H1 (cell line): ENCODE measurements around the gene SCN7A. TPM values are rescaled to one million over a fixed set of nuclear protein-coding genes. Genes with fewer than 3 reads are reported as not detected.

Source experiments
- CTCF ChIA-PET: fragments of 300-600 bp; sonication (Branson Sonifier 250); formaldehyde crosslinking; loops from one replicate; lab custom pipeline; 2021; ENCODE audit not compliant: partially characterized antibody; lab: Charles Lee
- POLR2A ChIA-PET: fragments of 300-600 bp; sonication (Branson Sonifier 250); formaldehyde crosslinking; loops from one replicate; lab custom pipeline; 2021; ENCODE audit warnings: inconsistent platforms; ENCODE audit not compliant: partially characterized antibody; lab: Charles Lee
- DNase-seq, 2 experiments: peaks; one replicate each; pipeline versions ENCODE4 v3.0.0 to v3.0.0-alpha.2; 2010 to 2022; ENCODE audit warnings: low spot score in 2 of 2, low read depth in 1 of 2, mixed read lengths in 1 of 2
- FAIRE-seq: peaks from 2 replicates; lab custom pipeline; 2011; peaks lifted over from hg19 to GRCh38; lab: Jason Lieb, UNC
- H2AFZ ChIP-seq: 2 replicates; pipeline ENCODE4 v1.8.1; 2012; ENCODE audit warnings: low read length, inconsistent platforms
- H2AK5ac ChIP-seq: 2 replicates; pipeline ENCODE4 v1.6.1; 2013; ENCODE audit warnings: low read depth, low read length
- H2BK120ac ChIP-seq: replicated peaks from 2 replicates; pipeline ENCODE3; 2013; ENCODE audit warnings: low read depth, low read length, inconsistent platforms
- H2BK12ac ChIP-seq: 2 replicates; pipeline ENCODE4 v1.6.1; 2013; ENCODE audit warnings: low read depth, low read length
- H2BK15ac ChIP-seq: 2 replicates; pipeline ENCODE4 v1.6.1; 2013; ENCODE audit warnings: low read length
- H2BK20ac ChIP-seq: 2 replicates; pipeline ENCODE4 v1.6.1; 2013; ENCODE audit warnings: low read length
- H2BK5ac ChIP-seq: 2 replicates; pipeline ENCODE4 v1.6.1; 2013; ENCODE audit warnings: low read depth, low read length
- H3K14ac ChIP-seq: 2 replicates; pipeline ENCODE4 v1.6.1; 2013; ENCODE audit warnings: inconsistent platforms; ENCODE audit not compliant: insufficient read length
- H3K18ac ChIP-seq: 2 replicates; pipeline ENCODE4 v1.6.1; 2013; ENCODE audit warnings: low read length; ENCODE audit errors: extremely low read depth
- H3K23ac ChIP-seq: 2 replicates; pipeline ENCODE4 v1.6.1; 2013; ENCODE audit warnings: inconsistent platforms; ENCODE audit not compliant: insufficient read length
- H3K23me2 ChIP-seq: 2 replicates; pipeline ENCODE4 v1.6.1; 2013; ENCODE audit warnings: low read depth, low read length
- H3K27ac ChIP-seq: 2 replicates; pipeline ENCODE4 v1.6.1; 2011; ENCODE audit warnings: low read depth, low read length, inconsistent platforms
- H3K27me3 ChIP-seq, 4 experiments: replicated peaks in 1 of 4; 1 replicate in 1 of 4; 2 replicates in 3 of 4; pipeline versions ENCODE4 v1.6.1 to v1.8.1; 2011 to 2013; ENCODE audit warnings: low read length in 3 of 4, mild to moderate bottlenecking in 3 of 4, inconsistent platforms in 2 of 4, mixed read lengths in 2 of 4, moderate library complexity in 1 of 4; ENCODE audit not compliant: control insufficient read depth in 3 of 4, insufficient read depth in 3 of 4; ENCODE audit errors: extremely low read depth in 1 of 4
- H3K36me3 ChIP-seq, 4 experiments: 2 replicates each; pipeline versions ENCODE4 v1.6.1 to v1.8.1; 2011 to 2013; ENCODE audit warnings: mild to moderate bottlenecking in 4 of 4, low read length in 3 of 4, moderate library complexity in 2 of 4, control low read depth in 1 of 4, inconsistent platforms in 1 of 4; ENCODE audit not compliant: insufficient read depth in 4 of 4, control insufficient read depth in 2 of 4
- H3K4ac ChIP-seq: replicated peaks from 2 replicates; pipeline ENCODE3; 2013; ENCODE audit warnings: low read length, low read depth, mixed read lengths, inconsistent platforms; ENCODE audit not compliant: insufficient read length
- H3K4me1 ChIP-seq, 4 experiments: replicated peaks in 1 of 4; 1 replicate in 1 of 4; 2 replicates in 3 of 4; pipeline versions ENCODE4 v1.6.1 to v1.8.1; 2011 to 2013; ENCODE audit warnings: low read length in 3 of 4, inconsistent platforms in 2 of 4, mixed read lengths in 1 of 4; ENCODE audit not compliant: insufficient read depth in 4 of 4, control insufficient read depth in 3 of 4
- H3K4me2 ChIP-seq, 2 experiments: 2 replicates each; pipeline versions ENCODE4 v1.6.1 to v1.8.1; 2011 to 2013; ENCODE audit warnings: low read depth in 2 of 2, low read length in 2 of 2, control low read depth in 1 of 2, inconsistent platforms in 1 of 2, mild to moderate bottlenecking in 1 of 2; ENCODE audit not compliant: insufficient read depth in 1 of 2
- H3K4me3 ChIP-seq, 4 experiments: fragments of 200-600, 300-600 bp in 1 of 4; sonication (generic), shearing (Covaris generic), sonication (Bioruptor Twin) in 1 of 4; 2 replicates each; pipeline versions ENCODE4 v1.5.1 to v1.8.1; 2011 to 2016; ENCODE audit warnings: low read length in 4 of 4, low read depth in 3 of 4, control low read depth in 2 of 4, inconsistent platforms in 2 of 4, mild to moderate bottlenecking in 2 of 4, mixed read lengths in 1 of 4, moderate library complexity in 1 of 4; ENCODE audit not compliant: insufficient read depth in 2 of 4; ENCODE audit errors: extremely low read depth in 1 of 4
- H3K56ac ChIP-seq: replicated peaks from 2 replicates; pipeline ENCODE3; 2013; ENCODE audit warnings: low read depth, mild to moderate bottlenecking, mixed read lengths, low read length, inconsistent platforms; ENCODE audit not compliant: insufficient read length
- H3K79me1 ChIP-seq: 2 replicates; pipeline ENCODE4 v1.6.1; 2013; ENCODE audit warnings: low read depth, low read length, control low read depth
- H3K79me2 ChIP-seq, 2 experiments: 2 replicates each; pipeline versions ENCODE4 v1.6.1 to v1.8.1; 2012 to 2013; ENCODE audit warnings: low read length in 2 of 2, mild to moderate bottlenecking in 2 of 2, inconsistent platforms in 1 of 2; ENCODE audit not compliant: insufficient read depth in 2 of 2, control insufficient read depth in 1 of 2
- H3K9ac ChIP-seq, 4 experiments: replicated peaks in 1 of 4; 1 replicate in 1 of 4; 2 replicates in 3 of 4; pipeline versions ENCODE4 v1.6.1 to v1.8.1; 2011 to 2013; ENCODE audit warnings: low read depth in 3 of 4, low read length in 3 of 4, control low read depth in 2 of 4, mild to moderate bottlenecking in 2 of 4, moderate library complexity in 2 of 4, inconsistent platforms in 1 of 4; ENCODE audit errors: extremely low read depth in 1 of 4
- H3K9me3 ChIP-seq, 2 experiments: 2 replicates each; pipeline versions ENCODE4 v1.6.1 to v1.8.1; 2012 to 2013; ENCODE audit warnings: mild to moderate bottlenecking in 2 of 2, moderate library complexity in 2 of 2, control low read depth in 1 of 2, inconsistent platforms in 1 of 2, low read depth in 1 of 2, low read length in 1 of 2, mixed read lengths in 1 of 2; ENCODE audit not compliant: insufficient read depth in 2 of 2
- H4K20me1 ChIP-seq, 2 experiments: replicated peaks in 1 of 2; 2 replicates each; pipeline versions ENCODE3 to v1.8.1; 2011 to 2013; ENCODE audit warnings: inconsistent platforms in 2 of 2, low read length in 2 of 2, mild to moderate bottlenecking in 1 of 2; ENCODE audit not compliant: insufficient read depth in 2 of 2, control insufficient read depth in 1 of 2
- H4K5ac ChIP-seq: 2 replicates; pipeline ENCODE4 v1.6.1; 2013; ENCODE audit warnings: low read length, low read depth, mixed read lengths, inconsistent platforms; ENCODE audit not compliant: insufficient read length
- H4K8ac ChIP-seq: 2 replicates; pipeline ENCODE4 v1.8.0; 2013; ENCODE audit warnings: mild to moderate bottlenecking, moderate library complexity, low read length, inconsistent platforms; ENCODE audit not compliant: insufficient read depth; ENCODE audit errors: extremely low read depth
- H4K91ac ChIP-seq: replicated peaks from 2 replicates; pipeline ENCODE3; 2013; ENCODE audit warnings: low read length, mixed read lengths, inconsistent platforms; ENCODE audit not compliant: insufficient read length
- CBX8 ChIP-seq: fragments of 300-800, 300-1000 bp; sonication (generic); IDR thresholded peaks from 2 replicates; pipeline ENCODE4 v1.7.1; 2016; ENCODE audit warnings: low read depth, low read length, borderline replicate concordance
- CHD2 ChIP-seq: IDR thresholded peaks from 2 replicates; pipeline ENCODE4 v1.6.1; 2012; ENCODE audit warnings: low read length, improper control_type of control experiment
- CTBP2 ChIP-seq: IDR thresholded peaks from 2 replicates; pipeline ENCODE4 v1.7.0; 2011; ENCODE audit warnings: borderline replicate concordance, mild to moderate bottlenecking, moderate library complexity, mixed read lengths, low read length; ENCODE audit not compliant: insufficient read depth, insufficient read length
- GABPA ChIP-seq: IDR thresholded peaks from 2 replicates; pipeline ENCODE4 v1.6.1; 2011; ENCODE audit warnings: mild to moderate bottlenecking, low read length, moderate library complexity, borderline replicate concordance; ENCODE audit not compliant: insufficient read depth
- KDM4A ChIP-seq: IDR thresholded peaks from one replicate; pipeline ENCODE4 v1.7.1; 2012; ENCODE audit warnings: low read depth, mild to moderate bottlenecking, moderate library complexity, low read length, inconsistent platforms; ENCODE audit not compliant: severe bottlenecking
- NRF1 ChIP-seq: IDR thresholded peaks from 2 replicates; pipeline ENCODE4 v1.6.1; 2011; ENCODE audit warnings: mild to moderate bottlenecking, low read depth, low read length, improper control_type of control experiment
- RXRA ChIP-seq: IDR thresholded peaks from 2 replicates; pipeline ENCODE4 v1.6.1; 2011; ENCODE audit warnings: low read depth, mild to moderate bottlenecking, low read length, moderate library complexity; ENCODE audit not compliant: insufficient read depth
- SIRT6 ChIP-seq: IDR thresholded peaks from one replicate; pipeline ENCODE4 v1.7.1; 2012; ENCODE audit warnings: low read length, inconsistent platforms
- TAF1 ChIP-seq: IDR thresholded peaks from 2 replicates; pipeline ENCODE4 v1.6.1; 2011; ENCODE audit warnings: mild to moderate bottlenecking, low read depth, low read length
- TCF12 ChIP-seq: IDR thresholded peaks from 2 replicates; pipeline ENCODE4 v1.6.1; 2011; ENCODE audit warnings: low read depth, mild to moderate bottlenecking, low read length
- YY1 ChIP-seq: IDR thresholded peaks from 2 replicates; pipeline ENCODE4 v1.6.1; 2011; ENCODE audit warnings: low read depth, mild to moderate bottlenecking, low read length
- WGBS, 2 experiments: shearing (Covaris generic) in 1 of 2; methylation state at CpG; one replicate each; pipeline versions ENCODE4 v1.1.6 to v1.1.7; 2013 to 2015; ENCODE audit warnings: low lambda C conversion rate in 2 of 2, mixed read lengths in 2 of 2, inconsistent platforms in 1 of 2, low coverage in 1 of 2, missing lambda C conversion rate in 1 of 2; ENCODE audit not compliant: insufficient replicate concordance in 2 of 2, insufficient coverage in 1 of 2, insufficient read length in 1 of 2; ENCODE audit errors: extremely low coverage in 1 of 2, missing lambda C conversion rate in 1 of 2; 5-methylcytosine and 5-hydroxymethylcytosine counted together
- polyA plus RNA-seq, 7 experiments: library from polyadenylated mRNA; depleted of rRNA in 3 of 7; stranded (reverse) in 5 of 7; unstranded in 2 of 7; fragments of >200 nt in 5 of 7; fragments of 200-250 nt in 2 of 7; gene quantifications; 1 replicate in 5 of 7; 2 replicates in 1 of 7; 4 replicates in 1 of 7; pipeline versions ENCODE4 v1.2.1 to v1.2.3, GENCODE V29; 2011 to 2013; ENCODE audit warnings: missing spikeins in 2 of 7, mixed read lengths in 2 of 7
- total RNA-seq: library from RNA; stranded (reverse); fragmentation: NEBNext Ultra II Directional; extraction: Animal tissue kit (Norgen Biotek cat#: 25700); gene quantifications from 2 replicates; pipeline ENCODE4 v1.2.1, GENCODE V29; 2021
- TF ChIP-seq, protein P1 (sequence below): IDR thresholded peaks from 2 replicates; pipeline ENCODE4 v1.6.1; 2012; ENCODE audit warnings: inconsistent platforms

Gene SCN7A
- total and polyA plus RNA-seq, 2 of the 8 experiments (the other 6 are each of a cell fraction or from before 2014, with no cell fraction given): 0.09 to 0.19 TPM

DNA sequence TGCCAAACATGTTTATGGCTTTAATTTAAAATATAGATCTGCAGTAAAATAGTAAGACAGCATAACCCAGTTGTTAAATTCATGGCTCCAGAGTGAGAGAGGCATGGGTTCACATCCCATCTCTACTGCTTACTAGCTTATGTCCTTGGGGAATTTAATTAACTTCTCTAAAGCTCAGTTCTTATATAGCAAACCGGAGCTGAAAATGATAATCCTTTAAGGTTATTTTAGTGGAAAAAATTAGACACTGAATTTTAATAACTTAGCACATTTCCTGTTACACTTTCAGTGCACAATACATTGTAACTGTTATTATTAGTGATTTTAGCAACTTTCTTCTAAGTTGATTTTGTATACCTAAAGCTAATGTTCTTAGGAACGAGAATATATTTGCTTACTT, 133.1 kb downstream of the SCN7A start:
- Histone ChIP-seq H2BK15ac (no peak overlapping the region), H3K56ac (no peak overlapping the region), H3K23me2 (no peaks in the 10 kb centered on the region), H2AK5ac (no peak overlapping the region), H3K36me3 (no peaks in the 10 kb centered on the region), H3K14ac (no peak overlapping the region), H3K18ac (no peak overlapping the region), H3K27me3 (no peaks in the 10 kb centered on the region), H3K27ac (no peak overlapping the region), H3K9me3 (no peaks in the 10 kb centered on the region), H3K4me1 (no peaks in the 10 kb centered on the region), H4K5ac (no peak overlapping the region), H3K4me2 (no peak overlapping the region), H4K91ac (no peak overlapping the region), H3K79me1 (no peaks in the 10 kb centered on the region), H2BK120ac (no peak overlapping the region), H2BK5ac (no peak overlapping the region), H4K20me1 (no peaks in the 10 kb centered on the region), H3K79me2 (no peaks in the 10 kb centered on the region), H3K4ac (no peak overlapping the region), H2BK20ac (no peak overlapping the region), H3K23ac (no peak overlapping the region), H3K9ac (no peak overlapping the region), H2BK12ac (no peak overlapping the region), H2AFZ (no peak overlapping the region), H3K4me3 (no peak overlapping the region), H4K8ac (no peak overlapping the region)
- CTCF ChIA-PET: interaction anchor here (0.6 to 2.9 kb wide), 20 partner anchors 9 to 209 kb away, joined by 3 to 20 read pairs (median 4); partner anchors contain the start of gene SCN9A
- DNase-seq: no peak
- 88% methylated on average over 2 of the region's 2 CpGs; no CpG with 5 or more reads in 1 of the 2 experiments for WGBS, 2 experiments
- TF ChIP-seq YY1 (no peak), RXRA (no peak), TCF12 (no peak), NRF1 (no peak), KDM4A (no peak), TAF1 (no peak), CBX8 (no peak), CHD2 (no peak), GABPA (no peak), SIRT6 (no peak), CTBP2 (no peak)
- TF ChIP-seq, protein P1, sequence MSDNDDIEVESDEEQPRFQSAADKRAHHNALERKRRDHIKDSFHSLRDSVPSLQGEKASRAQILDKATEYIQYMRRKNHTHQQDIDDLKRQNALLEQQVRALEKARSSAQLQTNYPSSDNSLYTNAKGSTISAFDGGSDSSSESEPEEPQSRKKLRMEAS: no peak
- no peak for FAIRE-seq
- POLR2A ChIA-PET: no interaction called here
